HepG2 (cell line): ENCODE results near the gene BACE1-AS. TPM values are rescaled to one million over a fixed set of nuclear protein-coding genes. Genes with fewer than 3 reads are reported as not detected.

Source experiments
- ADNP ChIP-seq: sonication (generic); formaldehyde crosslinking; IDR thresholded peaks from 2 replicates; pipeline ENCODE4 v1.4.0; 2020; ENCODE audit warnings: missing genetic modification reagents
- CEBPG ChIP-seq: IDR thresholded peaks from 2 replicates; pipeline ENCODE4 v1.6.1; 2016
- CEBPZ ChIP-seq: IDR thresholded peaks from 2 replicates; pipeline ENCODE4 v1.6.1; 2012; ENCODE audit warnings: low read length, improper control_type of control experiment
- CREM ChIP-seq, 2 experiments: sonication (generic) in 1 of 2; formaldehyde crosslinking in 1 of 2; IDR thresholded peaks; 2 replicates each; pipeline versions ENCODE4 v1.4.0 to v1.6.1; 2016 to 2020; ENCODE audit warnings: antibody characterized with exemption in 1 of 2, mild to moderate bottlenecking in 1 of 2, missing genetic modification reagents in 1 of 2
- HNF1B ChIP-seq: sonication (generic); formaldehyde crosslinking; IDR thresholded peaks from 2 replicates; pipeline ENCODE4 v1.5.1; 2020; ENCODE audit warnings: mild to moderate bottlenecking, moderate library complexity, missing genetic modification reagents
- HOXD1 ChIP-seq: sonication (generic); formaldehyde crosslinking; IDR thresholded peaks from 2 replicates; pipeline ENCODE4 v1.5.0; 2020; ENCODE audit warnings: missing genetic modification reagents
- MXD3 ChIP-seq: IDR thresholded peaks from 2 replicates; pipeline ENCODE4 v1.6.1; 2016; ENCODE audit warnings: mild to moderate bottlenecking, missing biosample characterization, missing genetic modification reagents
- NFYC ChIP-seq: IDR thresholded peaks from 2 replicates; pipeline ENCODE4 v1.6.1; 2016; ENCODE audit warnings: missing genetic modification reagents, missing compliant biosample characterization
- POLR2A ChIP-seq, 2 experiments: IDR thresholded peaks; 2 replicates each; pipeline ENCODE4 v1.6.1; 2011; ENCODE audit warnings: low read depth in 2 of 2, low read length in 2 of 2, mild to moderate bottlenecking in 1 of 2, moderate library complexity in 1 of 2; ENCODE audit not compliant: insufficient read depth in 1 of 2
- RFXANK ChIP-seq: IDR thresholded peaks from 2 replicates; pipeline ENCODE4 v1.6.1; 2016
- SOX6 ChIP-seq, 2 experiments: fragments of 450-650 bp in 1 of 2; sonication (generic) in 1 of 2; formaldehyde crosslinking in 1 of 2; IDR thresholded peaks; 2 replicates each; pipeline versions ENCODE4 v1.4.0 to v1.6.1; 2017 to 2020; ENCODE audit warnings: antibody characterized with exemption in 1 of 2, mild to moderate bottlenecking in 1 of 2, missing genetic modification reagents in 1 of 2
- TBX3 ChIP-seq: fragments of 450-650 bp; IDR thresholded peaks from 2 replicates; pipeline ENCODE4 v1.6.1; 2017; ENCODE audit warnings: antibody characterized with exemption, mild to moderate bottlenecking, inconsistent platforms, borderline replicate concordance
- TFDP1 ChIP-seq: IDR thresholded peaks from 2 replicates; pipeline ENCODE4 v1.6.1; 2016; ENCODE audit warnings: missing compliant biosample characterization, missing genetic modification reagents, borderline replicate concordance
- ZBTB3 ChIP-seq: sonication (generic); formaldehyde crosslinking; IDR thresholded peaks from 2 replicates; pipeline ENCODE4 v1.4.0; 2020; ENCODE audit warnings: low read depth, mild to moderate bottlenecking, moderate library complexity, missing genetic modification reagents, borderline replicate concordance
- ZNF574 ChIP-seq: sonication (generic); formaldehyde crosslinking; IDR thresholded peaks from 2 replicates; pipeline ENCODE4 v1.4.0; 2020; ENCODE audit warnings: missing genetic modification reagents
- ZNF598 ChIP-seq: sonication (generic); formaldehyde crosslinking; IDR thresholded peaks from 2 replicates; pipeline ENCODE4 v1.5.1; 2020; ENCODE audit warnings: mild to moderate bottlenecking, missing genetic modification reagents, borderline replicate concordance
- ZNF749 ChIP-seq: sonication (generic); formaldehyde crosslinking; IDR thresholded peaks from 2 replicates; pipeline ENCODE4 v1.8.0; 2022; ENCODE audit warnings: mild to moderate bottlenecking, missing genetic modification reagents, moderate library complexity, borderline replicate concordance
- ZNF891 ChIP-seq: sonication (generic); formaldehyde crosslinking; IDR thresholded peaks from 2 replicates; pipeline ENCODE4 v1.5.0; 2020; ENCODE audit warnings: mild to moderate bottlenecking, missing genetic modification reagents
- polyA plus RNA-seq, 8 experiments: library from polyadenylated mRNA; depleted of rRNA in 3 of 8; stranded (reverse) in 7 of 8; unstranded in 1 of 8; fragments of >200 nt; fragmentation: Illumina TruSeq in 4 of 8; extraction: Trizol in 4 of 8; gene quantifications; 2 replicates each; pipeline versions ENCODE4 v1.2.1 to v1.2.3, GENCODE V29; 2011 to 2016; ENCODE audit warnings: low read depth in 4 of 8, missing spikeins in 1 of 8, mixed read lengths in 1 of 8; ENCODE audit not compliant: insufficient read depth in 1 of 8
- total RNA-seq, 5 experiments: library from RNA; depleted of rRNA; stranded (reverse); fragments of >200 nt; fragmentation: Illumina TruSeq; extraction: Trizol; gene quantifications; 2 replicates each; pipeline ENCODE4 v1.2.3, GENCODE V29; 2016; ENCODE audit warnings: low read depth in 1 of 5

BACE1-AS gene
- total and polyA plus RNA-seq, 2 of the 13 experiments (the other 11 are each of a cell fraction or from before 2014, with no cell fraction given) = 2.0 to 3.9 TPM

- TF ChIP-seq CEBPZ = no peak
- peak; percentile 95 for TF ChIP-seq NFYC
- no peak for TF ChIP-seq ZBTB3 (CRISPR knock-in tag)
- TF ChIP-seq ADNP (CRISPR knock-in tag) = 0 out of 2 replicates have a peak, but pooled peaks have one; percentile 72
- peak; percentile 78 for TF ChIP-seq ZNF574 (CRISPR knock-in tag)
- peak; percentile 38; the same call in 1 of the 2 replicates for TF ChIP-seq TFDP1 (CRISPR knock-in tag)
- TF ChIP-seq POLR2A (IDR thresholded peaks at IDR 0.05; ENCODE audit: insufficient read depth in 1 of 2, low read depth in 2 of 2, low read length in 2 of 2) = peak; percentile 38 to 55
- peak; percentile 92 for TF ChIP-seq RFXANK
- peak; percentile 72; the same call in 1 of the 2 replicates for TF ChIP-seq ZNF749
- no peak for TF ChIP-seq CEBPG (CRISPR knock-in tag)
- TF ChIP-seq SOX6 (IDR thresholded peaks at IDR 0.05) = no peak
- peak; percentile 60; the same call in 1 of the 2 replicates for TF ChIP-seq SOX6 (CRISPR knock-in tag; IDR thresholded peaks at IDR 0.05)
- peak; percentile 16; the same call in 1 of the 2 replicates for TF ChIP-seq TBX3
- peak; percentile 61; the same call in 1 of the 2 replicates for TF ChIP-seq ZNF891
- TF ChIP-seq ZNF598 (CRISPR knock-in tag) = 0 out of 2 replicates have a peak, but pooled peaks have one; percentile 47
- no peak for TF ChIP-seq HOXD1 (CRISPR knock-in tag)
- TF ChIP-seq MXD3 (CRISPR knock-in tag) = peak; percentile 49; the same call in 1 of the 2 replicates
- TF ChIP-seq HNF1B (CRISPR knock-in tag) = peak; percentile 60; the same call in 1 of the 2 replicates
- peak; percentile 74 for TF ChIP-seq CREM (IDR thresholded peaks at IDR 0.05)
- no peak for TF ChIP-seq CREM (CRISPR knock-in tag; IDR thresholded peaks at IDR 0.05)
Measured at GRCh38 chr11:117327567-117328374, 36.6 kb downstream of the BACE1-AS start, which contains the start of gene CEP164 (continued).
